Lower leg skin (tissue), 3 donors: ENCODE data around the gene HDAC4.

Experiments used
- POLR2A ChIP-seq, 2 donors: fragments of 450-650 bp; IDR thresholded peaks; one replicate each; pipeline ENCODE4 v1.6.1; 2016 to 2017; ENCODE audit warnings: antibody characterized with exemption in 2 of 2, mild to moderate bottlenecking in 1 of 2, moderate library complexity in 1 of 2
- TF ChIP-seq, protein P1 (sequence below), 3 donors: fragments of 450-650 bp; IDR thresholded peaks; one replicate each; pipeline ENCODE4 v1.5.1; 2016; ENCODE audit warnings: antibody characterized with exemption in 3 of 3, mild to moderate bottlenecking in 3 of 3, moderate library complexity in 2 of 3

GRCh38 chr2:239127513-239127912 lies 273.3 kb downstream of the HDAC4 start:
- TF ChIP-seq POLR2A (IDR thresholded peaks at IDR 0.05), result no peak
- TF ChIP-seq, protein P1, sequence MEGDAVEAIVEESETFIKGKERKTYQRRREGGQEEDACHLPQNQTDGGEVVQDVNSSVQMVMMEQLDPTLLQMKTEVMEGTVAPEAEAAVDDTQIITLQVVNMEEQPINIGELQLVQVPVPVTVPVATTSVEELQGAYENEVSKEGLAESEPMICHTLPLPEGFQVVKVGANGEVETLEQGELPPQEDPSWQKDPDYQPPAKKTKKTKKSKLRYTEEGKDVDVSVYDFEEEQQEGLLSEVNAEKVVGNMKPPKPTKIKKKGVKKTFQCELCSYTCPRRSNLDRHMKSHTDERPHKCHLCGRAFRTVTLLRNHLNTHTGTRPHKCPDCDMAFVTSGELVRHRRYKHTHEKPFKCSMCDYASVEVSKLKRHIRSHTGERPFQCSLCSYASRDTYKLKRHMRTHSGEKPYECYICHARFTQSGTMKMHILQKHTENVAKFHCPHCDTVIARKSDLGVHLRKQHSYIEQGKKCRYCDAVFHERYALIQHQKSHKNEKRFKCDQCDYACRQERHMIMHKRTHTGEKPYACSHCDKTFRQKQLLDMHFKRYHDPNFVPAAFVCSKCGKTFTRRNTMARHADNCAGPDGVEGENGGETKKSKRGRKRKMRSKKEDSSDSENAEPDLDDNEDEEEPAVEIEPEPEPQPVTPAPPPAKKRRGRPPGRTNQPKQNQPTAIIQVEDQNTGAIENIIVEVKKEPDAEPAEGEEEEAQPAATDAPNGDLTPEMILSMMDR (IDR thresholded peaks at IDR 0.05), result no peak
